ENCODE measurements around the gene TANGO6.

TANGO6 gene

GRCh38 chr16:68843482-68844210, at the start of gene TANGO6:
TANGO6 (plus strand) TSS chr16:68843531; CDS start chr16:68843618, 87 bp downstream.
- TF ChIP-seq CTCF (IDR thresholded peaks at IDR 0.05; ENCODE audit: low read depth, low read length, missing control alignments): peak; percentile 52
- peak; percentile 35 for DNase-seq (ENCODE audit: low read depth)
- H3K4me3 ChIP-seq (ENCODE audit: low read depth, low read length): peak within 1 kb of the TSS; percentile 89
- in situ Hi-C loops (cut with HindIII; ENCODE audit: low sequenced_read_pairs): no loop called here

- DNase-seq (ENCODE audit: low read depth): no peak
- in situ Hi-C loops (cut with HindIII; ENCODE audit: low sequenced_read_pairs): no loop called here
- no peak for TF ChIP-seq CTCF (IDR thresholded peaks at IDR 0.05; ENCODE audit: low read depth, low read length, missing control alignments)
- no peak overlapping the region for H3K4me3 ChIP-seq (ENCODE audit: low read depth, low read length)
Measured at GRCh38 chr16:68798398-68798797, 44.9 kb upstream of the TANGO6 start.

- in situ Hi-C loops (cut with HindIII; ENCODE audit: low sequenced_read_pairs): no loop called here
- peak; percentile 89 for DNase-seq (ENCODE audit: low read depth)
Measured at GRCh38 chr16:68800257-68800875, 43.0 kb upstream of the TANGO6 start.

GRCh38 chr16:68802190-68802589, 41.1 kb upstream of the TANGO6 start:
- in situ Hi-C loops (cut with HindIII; ENCODE audit: low sequenced_read_pairs): no loop called here
- DNase-seq (ENCODE audit: low read depth): no peak

More at GRCh38 chr16:68800257-68800875, 43.0 kb upstream of the TANGO6 start:
- peak; percentile 91 for TF ChIP-seq CTCF (IDR thresholded peaks at IDR 0.05; ENCODE audit: low read depth, low read length, missing control alignments)
- no peak overlapping the region for H3K4me3 ChIP-seq (ENCODE audit: low read depth, low read length)

GRCh38 chr16:68806422-68806821, 36.9 kb upstream of the TANGO6 start:
- no peak for DNase-seq (ENCODE audit: low read depth)
- in situ Hi-C loops (cut with HindIII; ENCODE audit: low sequenced_read_pairs): no loop called here
- H3K4me3 ChIP-seq (ENCODE audit: low read depth, low read length): no peak overlapping the region
- TF ChIP-seq CTCF (IDR thresholded peaks at IDR 0.05; ENCODE audit: low read depth, low read length, missing control alignments): no peak

More at GRCh38 chr16:68802190-68802589, 41.1 kb upstream of the TANGO6 start:
- no peak overlapping the region for H3K4me3 ChIP-seq (ENCODE audit: low read depth, low read length)
- TF ChIP-seq CTCF (IDR thresholded peaks at IDR 0.05; ENCODE audit: low read depth, low read length, missing control alignments): no peak

- H3K4me3 ChIP-seq (ENCODE audit: low read depth, low read length): no peak overlapping the region
- no peak for TF ChIP-seq CTCF (IDR thresholded peaks at IDR 0.05; ENCODE audit: low read depth, low read length, missing control alignments)
- DNase-seq (ENCODE audit: low read depth): no peak
- in situ Hi-C loops (cut with HindIII; ENCODE audit: low sequenced_read_pairs): no loop called here
Measured at GRCh38 chr16:68806981-68807380, 36.4 kb upstream of the TANGO6 start.
